HG02870 (cell line): ENCODE measurements around the gene ZNF792.
"Not testable (repeated sequence)": the region's sequence is repeated elsewhere in the genome, so short reads cannot be mapped to it uniquely, and the experiment has no call there.

Experiments used
- ATAC-seq: cut with Tn5 transposase; IDR thresholded peaks from one replicate; pipeline ENCODE4 v1.9.1; 2021; ENCODE audit warnings: mild to moderate bottlenecking, moderate library complexity; ENCODE audit not compliant: unreplicated experiment

Gene ZNF792

GRCh38 chr19:34972163-34972705 is 8.2 kb upstream of the ZNF792 start:
- ATAC-seq, result no peak

GRCh38 chr19:34970185-34970780 is 6.3 kb upstream of the ZNF792 start:
- not testable (repeated sequence) for ATAC-seq

- ATAC-seq, result no peak
Observed at GRCh38 chr19:34969721-34970120, 5.7 kb upstream of the ZNF792 start.

GRCh38 chr19:34967551-34967950 is 3.5 kb upstream of the ZNF792 start:
- no peak for ATAC-seq

- not testable (repeated sequence) for ATAC-seq
Observed at GRCh38 chr19:34965505-34965904, 1.5 kb upstream of the ZNF792 start.

GRCh38 chr19:34964598-34964997 is 569 bp upstream of the ZNF792 start:
- ATAC-seq, result no peak

- no peak for ATAC-seq
Observed at GRCh38 chr19:34962687-34963572, 1.1 kb downstream of the ZNF792 start.

- no peak for ATAC-seq
Observed at GRCh38 chr19:34961775-34962686, 2.0 kb downstream of the ZNF792 start.

- no peak for ATAC-seq
Observed at GRCh38 chr19:34960940-34961679, 2.9 kb downstream of the ZNF792 start.

- ATAC-seq, result no peak
Observed at GRCh38 chr19:34960103-34960805, 3.8 kb downstream of the ZNF792 start.

- ATAC-seq, result no peak
Observed at GRCh38 chr19:34959021-34959420, 5.0 kb downstream of the ZNF792 start.

- ATAC-seq, result no peak
Observed at GRCh38 chr19:34957830-34958751, 5.9 kb downstream of the ZNF792 start.

- ATAC-seq, result no peak
Observed at GRCh38 chr19:34953092-34953491, 10.9 kb downstream of the ZNF792 start.

- no peak for ATAC-seq
Observed at GRCh38 chr19:34943861-34944573, 20.0 kb downstream of the ZNF792 start.

GRCh38 chr19:34938886-34939285 is 25.1 kb downstream of the ZNF792 start:
- no peak for ATAC-seq

GRCh38 chr19:34936184-34936583 is 27.8 kb downstream of the ZNF792 start:
- ATAC-seq, result no peak

GRCh38 chr19:34932494-34932893 is 31.5 kb downstream of the ZNF792 start:
- no peak for ATAC-seq
